HG02852 (cell line): Measurements from ENCODE around the gene XAB2.

Experiments used
- ATAC-seq: cut with Tn5 transposase; IDR thresholded peaks from one replicate; pipeline ENCODE4 v1.9.1; 2021; ENCODE audit warnings: mild to moderate bottlenecking, moderate library complexity; ENCODE audit not compliant: unreplicated experiment

The XAB2 gene

GRCh38 chr19:7629347-7630054, at the start of gene XAB2, which contains the start of gene PET100:
Gene XAB2 (minus strand): TSS chr19:7629545. CDS start chr19:7629527, 18 bp downstream.
Gene PET100 (plus strand): TSS chr19:7629793. CDS start chr19:7629834, 41 bp downstream.
- ATAC-seq = peak; percentile 84

- no peak for ATAC-seq
These were observed 48.4 kb upstream of the XAB2 start for GRCh38 chr19:7677669-7678311.

GRCh38 chr19:7676854-7677253, 47.5 kb upstream of the XAB2 start, which contains the start of gene MCEMP1:
Gene MCEMP1 (plus strand): TSS chr19:7677090. CDS start chr19:7677121, 31 bp downstream.
- no peak for ATAC-seq

GRCh38 chr19:7676376-7676775, 47.0 kb upstream of the XAB2 start:
- no peak for ATAC-seq

- ATAC-seq = no peak
These were observed 45.0 kb upstream of the XAB2 start for GRCh38 chr19:7674010-7675005.

GRCh38 chr19:7672522-7672921, 43.2 kb upstream of the XAB2 start:
- no peak for ATAC-seq

GRCh38 chr19:7670790-7671189, 41.4 kb upstream of the XAB2 start:
- ATAC-seq = no peak

GRCh38 chr19:7670150-7670783, 40.9 kb upstream of the XAB2 start:
- ATAC-seq = no peak

GRCh38 chr19:7669641-7670040, 40.3 kb upstream of the XAB2 start:
- no peak for ATAC-seq

GRCh38 chr19:7668842-7669241, 39.5 kb upstream of the XAB2 start, which contains the start of gene RETN:
Gene RETN (plus strand): TSS chr19:7669049. CDS start chr19:7669327, 278 bp downstream.
- no peak for ATAC-seq

- no peak for ATAC-seq
These were observed 35.7 kb upstream of the XAB2 start for GRCh38 chr19:7665076-7665475.

- ATAC-seq = no peak
These were observed 34.4 kb upstream of the XAB2 start for GRCh38 chr19:7663706-7664105.

- ATAC-seq = no peak
These were observed 33.3 kb upstream of the XAB2 start for GRCh38 chr19:7662657-7663056.

GRCh38 chr19:7661744-7662538, 32.6 kb upstream of the XAB2 start:
- no peak for ATAC-seq

- peak; percentile 67 for ATAC-seq
These were observed 28.9 kb upstream of the XAB2 start for GRCh38 chr19:7658219-7658686.

GRCh38 chr19:7657131-7657751, 27.9 kb upstream of the XAB2 start:
- no peak for ATAC-seq

GRCh38 chr19:7655581-7655980, 26.2 kb upstream of the XAB2 start:
- ATAC-seq = no peak

GRCh38 chr19:7654401-7654800, 25.1 kb upstream of the XAB2 start:
- ATAC-seq = no peak

- ATAC-seq = no peak
These were observed 22.8 kb upstream of the XAB2 start for GRCh38 chr19:7652061-7652641.
